ENCODE results near the gene THEM4. TPM values are rescaled to one million over a fixed set of nuclear protein-coding genes. Genes with fewer than 3 reads are reported as not detected.
"Not testable (repeated sequence)": the region's sequence is repeated elsewhere in the genome, so short reads cannot be mapped to it uniquely, and the experiment has no call there.

Gene THEM4
- total RNA-seq, 1 experiment from 2014 or later: 18.6 TPM

DNA sequence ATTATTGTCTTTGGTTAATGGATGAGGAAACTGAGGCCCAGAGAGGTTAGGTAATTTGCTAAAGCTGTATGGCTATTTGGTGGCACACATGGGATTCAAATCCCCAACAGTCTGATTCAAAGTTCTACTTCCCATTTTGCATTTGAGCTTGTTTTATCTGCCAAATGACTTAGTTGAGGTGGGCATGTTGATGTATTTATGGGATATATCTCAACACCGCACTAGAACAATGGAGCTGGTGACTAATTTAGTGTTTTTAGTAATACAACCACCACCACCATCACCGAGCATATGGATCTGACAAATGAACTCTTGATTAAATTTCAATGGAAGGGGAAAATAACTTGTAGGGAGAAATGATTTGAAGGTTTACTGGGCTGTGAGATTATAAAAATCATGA is 26.8 kb downstream of the THEM4 start:
- Mint-ChIP-seq H3K4me3 (ENCODE audit: low read depth, unreplicated experiment) (no peak overlapping the region), H3K27me3 (ENCODE audit: unreplicated experiment) (no peaks in the 10 kb centered on the region), H3K27ac (ENCODE audit: unreplicated experiment) (no peak overlapping the region), H3K36me3 (ENCODE audit: insufficient read depth, unreplicated experiment) (peaks cover 5% of the 10 kb centered on the region), H3K4me1 (ENCODE audit: low read depth, unreplicated experiment) (no peaks in the 10 kb centered on the region), H3K9me3 (ENCODE audit: low read depth, unreplicated experiment) (no peaks in the 10 kb centered on the region)
- intact Hi-C loops (cut with micrococcal nuclease; ENCODE audit: unreplicated experiment): no loop called here
- CTCF ChIA-PET: interaction anchor here (0.7 to 1.8 kb wide), 5 partner anchors 15 to 122 kb away, joined by 3 to 6 read pairs (median 5); partner anchors contain the start of gene C2CD4D
- no TSS peak for BruUV-seq (replicated peaks)
- no peak for DNase-seq
- TF ChIP-seq, protein P1, sequence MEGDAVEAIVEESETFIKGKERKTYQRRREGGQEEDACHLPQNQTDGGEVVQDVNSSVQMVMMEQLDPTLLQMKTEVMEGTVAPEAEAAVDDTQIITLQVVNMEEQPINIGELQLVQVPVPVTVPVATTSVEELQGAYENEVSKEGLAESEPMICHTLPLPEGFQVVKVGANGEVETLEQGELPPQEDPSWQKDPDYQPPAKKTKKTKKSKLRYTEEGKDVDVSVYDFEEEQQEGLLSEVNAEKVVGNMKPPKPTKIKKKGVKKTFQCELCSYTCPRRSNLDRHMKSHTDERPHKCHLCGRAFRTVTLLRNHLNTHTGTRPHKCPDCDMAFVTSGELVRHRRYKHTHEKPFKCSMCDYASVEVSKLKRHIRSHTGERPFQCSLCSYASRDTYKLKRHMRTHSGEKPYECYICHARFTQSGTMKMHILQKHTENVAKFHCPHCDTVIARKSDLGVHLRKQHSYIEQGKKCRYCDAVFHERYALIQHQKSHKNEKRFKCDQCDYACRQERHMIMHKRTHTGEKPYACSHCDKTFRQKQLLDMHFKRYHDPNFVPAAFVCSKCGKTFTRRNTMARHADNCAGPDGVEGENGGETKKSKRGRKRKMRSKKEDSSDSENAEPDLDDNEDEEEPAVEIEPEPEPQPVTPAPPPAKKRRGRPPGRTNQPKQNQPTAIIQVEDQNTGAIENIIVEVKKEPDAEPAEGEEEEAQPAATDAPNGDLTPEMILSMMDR (IDR thresholded peaks at IDR 0.05; ENCODE audit: unreplicated experiment): no peak

DNA sequence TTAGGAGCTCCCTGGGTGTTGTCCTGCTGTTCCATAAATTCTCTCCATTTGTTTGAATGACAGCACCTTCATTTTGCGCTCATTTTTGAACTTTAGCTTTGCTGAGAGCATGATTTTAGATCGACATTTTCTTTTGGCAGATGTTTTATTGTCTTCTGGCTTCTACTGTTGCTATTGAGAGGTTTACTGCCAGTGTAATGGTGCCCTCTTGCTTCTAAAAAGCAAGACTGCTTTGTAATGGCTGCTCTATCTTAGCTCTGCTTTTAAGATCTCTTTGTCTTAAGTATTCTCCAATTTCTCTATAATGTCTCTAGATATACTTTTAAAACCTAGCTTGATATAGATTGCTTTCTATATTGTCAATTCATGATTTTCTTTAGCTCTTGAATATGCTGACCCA is 27.8 kb downstream of the THEM4 start:
- no TSS peak for BruUV-seq (replicated peaks)
- H3K27ac Mint-ChIP-seq (ENCODE audit: unreplicated experiment): no peak overlapping the region
- H3K27me3 Mint-ChIP-seq (ENCODE audit: unreplicated experiment): no peaks in the 10 kb centered on the region
- H3K4me3 Mint-ChIP-seq (ENCODE audit: low read depth, unreplicated experiment): no peak overlapping the region
- DNase-seq: no peak
- no peaks in the 10 kb centered on the region for H3K36me3 Mint-ChIP-seq (ENCODE audit: insufficient read depth, unreplicated experiment)
- no peaks in the 10 kb centered on the region for H3K9me3 Mint-ChIP-seq (ENCODE audit: low read depth, unreplicated experiment)
- TF ChIP-seq, protein P1 (IDR thresholded peaks at IDR 0.05; ENCODE audit: unreplicated experiment): no peak
- intact Hi-C loops (cut with micrococcal nuclease; ENCODE audit: unreplicated experiment): no loop called here
- CTCF ChIA-PET: interaction anchor here (0.6 to 1.2 kb wide), 3 partner anchors 119 to 596 kb away, joined by 3 read pairs; no protein-coding TSS in a partner anchor
- H3K4me1 Mint-ChIP-seq (ENCODE audit: low read depth, unreplicated experiment): no peaks in the 10 kb centered on the region

DNA sequence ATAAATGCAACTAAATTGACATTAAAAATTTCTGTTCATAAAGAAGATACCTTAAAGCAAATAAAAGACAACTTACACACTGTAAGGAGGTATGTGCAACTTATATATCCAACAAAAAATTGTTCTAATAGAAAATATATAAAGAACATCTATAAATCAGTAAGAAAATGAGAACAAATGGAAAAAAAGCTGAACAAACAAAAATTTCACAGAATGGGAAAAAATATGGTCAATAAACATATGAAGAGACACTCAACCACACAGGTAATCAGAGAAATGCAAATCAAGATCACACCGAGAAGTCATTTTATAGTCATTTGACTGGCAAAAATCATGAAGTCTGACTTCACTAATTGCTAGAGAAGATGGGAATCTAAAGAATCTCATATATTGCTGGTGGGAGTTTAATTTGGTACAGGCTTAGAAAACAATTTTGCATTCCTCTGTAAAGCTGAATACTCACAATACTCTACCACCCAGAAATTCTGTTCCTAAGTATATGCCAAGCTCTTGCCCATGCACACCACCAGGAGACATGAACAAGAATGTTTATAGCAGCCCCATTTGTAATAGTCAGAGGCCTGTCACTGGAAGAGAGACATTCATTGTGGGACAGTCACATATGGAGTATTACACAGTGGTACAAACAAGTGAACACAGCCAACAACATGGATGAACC is 33.8 kb downstream of the THEM4 start:
- no peaks in the 10 kb centered on the region for H3K9me3 Mint-ChIP-seq (ENCODE audit: low read depth, unreplicated experiment)
- no peak overlapping the region for H3K4me3 Mint-ChIP-seq (ENCODE audit: low read depth, unreplicated experiment)
- no TSS peak for BruUV-seq (replicated peaks)
- no peak for DNase-seq
- H3K36me3 Mint-ChIP-seq (ENCODE audit: insufficient read depth, unreplicated experiment): no peaks in the 10 kb centered on the region
- no peak overlapping the region for H3K27ac Mint-ChIP-seq (ENCODE audit: unreplicated experiment)
- no peaks in the 10 kb centered on the region for H3K4me1 Mint-ChIP-seq (ENCODE audit: low read depth, unreplicated experiment)
- H3K27me3 Mint-ChIP-seq (ENCODE audit: unreplicated experiment): no peaks in the 10 kb centered on the region
- TF ChIP-seq, protein P1 (IDR thresholded peaks at IDR 0.05; ENCODE audit: unreplicated experiment): no peak
- intact Hi-C loops (cut with micrococcal nuclease; ENCODE audit: unreplicated experiment): no loop called here
- CTCF ChIA-PET: interaction anchor here (0.7 to 0.8 kb wide), 3 partner anchors 310 to 704 kb away, joined by 3 to 4 read pairs (median 4); no protein-coding TSS in a partner anchor

DNA sequence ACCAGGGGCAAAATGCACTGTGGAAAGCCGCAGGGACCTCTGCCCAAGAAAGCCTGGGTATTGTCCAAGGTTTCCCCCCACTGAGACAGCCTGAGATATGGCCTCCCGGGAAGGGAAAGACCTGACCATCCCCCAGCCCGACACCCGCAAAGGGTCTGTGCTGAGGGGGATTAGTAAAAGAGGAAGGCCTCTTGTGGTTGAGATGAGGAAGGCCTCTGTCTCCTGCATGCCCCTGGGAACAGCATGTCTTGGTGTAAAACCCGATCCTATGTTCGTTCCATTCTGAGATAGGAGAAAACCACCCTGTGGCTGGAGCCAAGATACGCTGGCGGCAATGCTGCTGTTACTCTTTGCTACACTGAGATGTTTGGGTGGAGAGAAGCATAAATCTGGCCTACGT is 36.5 kb downstream of the THEM4 start:
- H3K27me3 Mint-ChIP-seq (ENCODE audit: unreplicated experiment); H3K4me1 Mint-ChIP-seq (ENCODE audit: low read depth, unreplicated experiment); H3K27ac Mint-ChIP-seq (ENCODE audit: unreplicated experiment); intact Hi-C loops (cut with micrococcal nuclease; ENCODE audit: unreplicated experiment); H3K9me3 Mint-ChIP-seq (ENCODE audit: low read depth, unreplicated experiment); H3K4me3 Mint-ChIP-seq (ENCODE audit: low read depth, unreplicated experiment); DNase-seq; H3K36me3 Mint-ChIP-seq (ENCODE audit: insufficient read depth, unreplicated experiment); BruUV-seq (replicated peaks); CTCF ChIA-PET: not testable (repeated sequence)
